Stimulated activated naive CD8-positive, alpha-beta T cell treated with anti-CD3 and anti-CD28 coated beads, Interleukin-15, Interleukin-2, amounts not matched to agents 100 U/mL and 50 U/mL, for 24 hours (primary cell): ENCODE results near the gene UBE2E2.

Experiments
- ATAC-seq: fragments of 150-1000 bp; cut with Tn5 transposase; one replicate; pipeline ENCODE4 v1.10.0; 2021
- DNase-seq: peaks from one replicate; pipeline ENCODE4 v3.0.0; 2021

UBE2E2 gene

GRCh38 chr3:23276913-23277658 is 74.0 kb downstream of the UBE2E2 start:
- ATAC-seq: no peak
- no peak for DNase-seq

DNA sequence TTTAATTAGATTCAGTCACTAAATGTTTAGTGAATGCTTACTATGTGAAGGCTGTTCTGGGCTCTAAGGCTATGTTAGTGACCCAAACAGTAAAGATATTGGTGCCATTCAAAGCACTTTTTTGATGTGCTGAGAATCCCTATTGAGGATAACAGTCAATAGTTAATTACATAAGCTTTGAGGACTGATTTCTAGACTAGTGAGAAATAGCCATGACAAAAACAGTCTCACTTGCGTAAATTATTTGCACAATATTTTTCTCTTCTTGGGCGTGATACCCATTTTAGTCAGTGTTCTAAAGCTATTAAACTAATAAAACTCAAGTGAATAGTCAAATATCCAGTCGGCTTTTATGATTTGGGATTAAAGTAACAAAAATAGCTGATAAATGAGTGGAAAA is 74.6 kb downstream of the UBE2E2 start:
- DNase-seq (no peak), ATAC-seq (no peak)

DNA sequence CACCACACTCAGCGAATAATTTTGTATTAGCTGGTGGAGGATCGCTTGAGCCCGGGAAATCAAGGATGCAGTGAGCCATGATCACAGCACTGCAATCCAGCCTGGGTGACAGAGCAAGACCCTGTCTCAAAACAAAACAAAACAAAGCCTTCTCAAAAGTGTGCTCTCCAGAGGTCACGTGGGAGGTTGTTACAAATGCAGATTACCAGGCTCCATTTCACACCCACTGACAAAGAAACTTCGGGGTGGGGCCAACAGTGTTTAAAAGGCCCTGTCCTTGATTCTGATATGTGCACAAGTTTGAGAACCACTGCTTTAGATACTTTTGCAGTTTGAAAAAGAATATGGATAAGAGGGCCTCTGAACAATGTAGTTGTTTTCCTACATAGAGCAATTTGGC is 80.5 kb downstream of the UBE2E2 start:
- DNase-seq (no peak), ATAC-seq (no peak)

DNA sequence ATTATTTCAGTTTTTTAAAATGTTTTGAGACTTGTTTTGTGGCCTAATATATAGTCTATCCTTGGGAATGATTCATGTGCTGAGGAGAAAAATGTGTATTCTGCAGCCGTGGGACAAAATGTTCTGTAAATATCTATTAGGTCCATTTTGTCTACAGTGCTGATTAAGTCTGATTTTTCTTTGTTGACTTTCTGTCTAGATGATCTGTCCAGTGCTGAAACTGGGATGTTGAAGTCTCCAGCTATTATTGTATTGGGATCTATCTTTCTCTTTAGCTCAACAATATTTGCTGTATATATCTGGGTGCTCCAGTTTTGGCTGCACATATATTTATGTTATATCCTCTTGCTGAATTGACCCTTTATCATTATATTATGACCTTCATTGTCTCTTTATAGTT is 85.2 kb downstream of the UBE2E2 start:
- DNase-seq (no peak), ATAC-seq (no peak)

- no peak for DNase-seq
- ATAC-seq: no peak
Measured at GRCh38 chr3:23288715-23289114, 85.6 kb downstream of the UBE2E2 start.

DNA sequence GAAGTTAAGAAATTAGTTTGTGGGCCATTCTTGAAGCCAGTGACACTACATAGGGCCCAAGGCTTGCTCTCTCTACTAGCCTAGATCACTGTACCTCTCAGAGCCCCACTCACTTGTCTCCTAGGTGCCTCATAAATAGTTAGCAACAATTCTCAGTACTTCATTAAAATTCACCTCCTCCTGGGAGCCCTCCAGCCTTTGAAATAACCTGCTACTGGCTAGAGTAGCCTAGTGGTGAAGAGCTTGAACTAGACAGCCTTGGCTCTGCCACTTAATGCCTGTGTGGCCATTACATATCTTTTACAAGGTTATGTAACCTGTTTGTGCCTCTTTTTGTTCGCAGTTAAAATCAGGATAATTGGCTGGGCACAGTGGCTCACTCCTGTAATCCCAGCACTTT is 89.3 kb downstream of the UBE2E2 start:
- no peak for DNase-seq
- no peak for ATAC-seq

- ATAC-seq (no peak), DNase-seq (no peak)
Measured at GRCh38 chr3:23294770-23295387, 91.8 kb downstream of the UBE2E2 start.

DNA sequence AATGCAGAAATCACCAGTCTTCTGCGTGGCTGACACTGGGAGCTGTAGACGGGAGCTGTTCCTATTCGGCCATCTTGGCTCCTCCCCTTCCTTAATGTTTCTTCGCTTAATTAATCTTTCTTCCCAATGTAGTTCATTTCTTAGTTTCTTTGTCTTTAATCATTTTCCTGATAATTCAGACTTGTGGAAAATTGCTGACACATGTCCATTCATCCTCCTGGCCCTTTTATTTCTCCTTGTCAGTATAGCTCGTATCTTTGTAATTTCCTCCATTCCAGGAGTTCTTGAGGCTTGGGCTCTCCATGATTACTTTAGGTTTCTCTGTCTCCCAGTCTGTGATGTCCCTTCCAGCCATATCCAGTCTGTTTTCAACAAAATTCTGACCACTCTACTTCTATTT is 98.7 kb downstream of the UBE2E2 start:
- DNase-seq: no peak
- no peak for ATAC-seq

- ATAC-seq: no peak
- no peak for DNase-seq
Measured at GRCh38 chr3:23302271-23302670, 99.1 kb downstream of the UBE2E2 start.

DNA sequence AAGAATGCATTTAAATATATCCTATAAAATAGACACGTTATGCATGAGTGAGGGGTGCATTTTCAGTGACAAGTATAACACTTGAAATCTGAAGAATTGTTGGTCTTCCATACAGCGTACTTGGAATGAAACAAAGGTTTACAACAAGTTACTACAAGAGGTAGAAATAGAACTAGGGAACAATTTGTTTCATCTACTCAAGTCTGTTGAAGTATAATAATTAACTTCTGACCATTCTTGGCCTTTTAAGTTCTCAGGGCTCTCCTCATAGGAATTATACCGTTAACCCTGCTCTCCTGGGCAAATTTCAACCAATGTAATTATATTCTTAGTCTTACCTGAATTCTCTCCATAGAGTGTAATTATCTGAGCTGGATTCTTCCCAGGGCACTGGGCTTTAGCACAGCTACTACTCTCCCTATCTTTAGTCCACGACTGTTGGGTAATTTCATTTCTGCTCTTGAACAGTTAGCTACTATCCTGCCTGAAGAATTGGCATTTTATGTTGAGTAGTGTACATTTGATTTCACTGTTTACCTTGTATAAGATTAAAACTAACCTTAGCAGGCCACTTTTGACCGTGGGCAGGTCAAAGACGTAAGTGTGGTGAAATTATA is 100.6 kb downstream of the UBE2E2 start:
- DNase-seq: no peak
- ATAC-seq: no peak

GRCh38 chr3:23304424-23304823 is 101.3 kb downstream of the UBE2E2 start:
- no peak for ATAC-seq

GRCh38 chr3:23308986-23309625 is 106.0 kb downstream of the UBE2E2 start:
- ATAC-seq: no peak
- no peak for DNase-seq

More at GRCh38 chr3:23304424-23304823, 101.3 kb downstream of the UBE2E2 start:
- DNase-seq: no peak

DNA sequence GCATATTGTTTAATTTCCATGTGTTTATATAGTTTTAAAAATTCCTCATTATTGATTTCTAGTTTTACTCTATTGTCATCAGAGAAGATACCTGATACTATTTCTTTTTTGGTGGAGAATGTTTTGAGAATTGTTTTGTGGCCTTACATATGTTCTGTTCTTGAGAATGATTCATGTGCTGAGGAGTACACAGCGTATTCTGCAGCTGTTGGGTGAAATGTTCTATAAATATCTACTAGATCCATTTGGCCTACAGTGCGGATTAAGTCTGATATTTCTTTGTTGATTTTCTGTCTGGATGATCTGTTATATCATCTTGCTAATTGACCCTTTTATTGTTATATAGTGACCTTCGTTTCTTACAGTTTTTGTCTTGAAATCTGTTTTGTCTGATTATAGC is 109.7 kb downstream of the UBE2E2 start:
- no peak for DNase-seq
- no peak for ATAC-seq

DNA sequence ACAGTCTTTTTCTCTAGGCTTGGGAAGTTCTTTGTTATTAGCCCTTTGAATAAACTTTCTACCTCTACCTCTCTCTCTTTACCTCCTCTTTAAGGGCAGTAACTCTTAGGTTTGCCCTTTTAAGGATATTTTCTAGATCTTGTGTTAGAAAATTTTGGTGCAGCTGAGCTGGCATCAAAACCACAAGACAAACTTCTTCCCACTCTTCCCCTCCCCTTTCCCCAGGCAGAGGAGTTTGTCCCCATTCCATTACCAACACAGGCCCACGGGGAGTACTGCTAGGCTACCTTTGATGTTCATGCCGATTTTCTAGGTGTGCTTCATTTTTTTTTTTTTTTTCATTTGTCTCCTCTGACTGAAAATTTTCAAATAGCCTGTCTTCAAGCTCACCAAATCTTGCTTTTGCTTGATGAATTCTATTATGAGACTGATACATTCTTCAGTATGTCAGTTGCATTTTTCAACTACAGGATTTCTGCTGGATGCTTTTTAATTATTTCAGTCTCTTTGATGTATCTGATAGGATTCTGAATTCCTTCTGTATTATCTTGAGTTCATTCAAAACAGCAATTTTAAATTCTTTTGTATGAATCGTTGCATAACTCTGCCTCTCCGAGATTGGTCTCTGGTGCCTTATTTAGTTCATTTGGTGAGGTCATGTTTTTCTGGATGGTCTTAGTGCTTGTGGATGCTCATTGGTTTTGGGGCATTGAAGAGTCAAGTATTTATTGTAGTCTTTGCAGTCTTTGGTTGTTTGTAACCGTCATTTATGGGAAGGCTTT is 112.0 kb downstream of the UBE2E2 start:
- DNase-seq (no peak), ATAC-seq (no peak)

- DNase-seq (no peak), ATAC-seq (no peak)
Measured at GRCh38 chr3:23316924-23317323, 113.8 kb downstream of the UBE2E2 start.

DNA sequence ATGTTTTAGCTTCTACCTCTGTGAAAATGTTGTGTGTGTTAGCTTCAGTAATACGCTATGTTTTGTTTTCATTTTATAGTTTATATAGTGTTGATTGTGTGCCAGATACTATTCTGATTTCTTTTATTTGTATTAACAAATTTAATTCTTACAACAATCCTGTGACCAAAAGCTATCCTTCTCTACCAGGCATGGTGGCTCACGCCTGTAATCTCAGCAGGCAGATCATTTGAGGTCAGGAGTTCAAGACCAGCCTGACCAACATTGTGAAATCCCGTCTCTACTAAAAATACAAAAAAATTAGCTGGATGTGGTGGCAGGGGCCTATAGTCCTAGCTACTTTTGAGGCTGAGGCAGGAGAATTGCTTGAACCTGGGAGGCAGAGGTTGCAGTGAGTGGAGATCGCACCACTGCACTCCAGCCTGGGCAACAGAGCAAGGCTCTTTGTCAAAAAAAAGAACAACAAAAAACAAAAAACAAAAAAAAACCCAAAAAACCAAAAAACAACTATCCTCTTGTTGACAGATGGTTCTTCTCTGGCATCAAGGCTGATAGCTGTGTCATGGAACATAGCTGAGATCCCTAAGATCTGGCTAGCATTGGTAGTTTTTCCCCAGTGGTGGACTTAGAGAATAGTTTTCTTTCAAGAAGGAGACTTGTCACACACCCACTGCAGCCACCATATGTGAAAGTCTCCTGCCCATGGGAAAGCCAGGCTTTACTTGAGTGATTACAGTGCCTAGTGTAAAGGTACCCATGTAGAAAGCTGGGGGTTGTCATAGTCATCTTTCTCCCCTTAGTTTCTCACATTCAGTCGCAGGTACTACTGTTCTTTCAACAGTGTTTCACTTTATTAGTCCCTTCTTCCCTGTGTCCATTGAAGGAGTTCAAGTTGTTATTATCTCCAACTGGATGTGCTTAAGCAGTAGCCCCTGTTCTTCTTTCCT is 116.5 kb downstream of the UBE2E2 start:
- no peak for ATAC-seq

GRCh38 chr3:23320586-23321570 is 117.8 kb downstream of the UBE2E2 start:
- ATAC-seq: no peak

More for the DNA sequence above, 116.5 kb downstream of the UBE2E2 start:
- no peak for DNase-seq

GRCh38 chr3:23324745-23325144 is 121.6 kb downstream of the UBE2E2 start:
- ATAC-seq (peak; percentile 69), DNase-seq (no peak)

More at GRCh38 chr3:23320586-23321570, 117.8 kb downstream of the UBE2E2 start:
- no peak for DNase-seq

- peak; percentile 73 for ATAC-seq
- DNase-seq: no peak
Measured at GRCh38 chr3:23325466-23326065, 122.4 kb downstream of the UBE2E2 start.
